NCI-H187 (cell line): Measurements from ENCODE around the gene ZGLP1.

ENCODE experiments used
- DNase-seq, 2 experiments: peaks; one replicate each; lab custom pipeline; 2025; lab: John Stamatoyannopoulos, UW

The ZGLP1 gene

DNA sequence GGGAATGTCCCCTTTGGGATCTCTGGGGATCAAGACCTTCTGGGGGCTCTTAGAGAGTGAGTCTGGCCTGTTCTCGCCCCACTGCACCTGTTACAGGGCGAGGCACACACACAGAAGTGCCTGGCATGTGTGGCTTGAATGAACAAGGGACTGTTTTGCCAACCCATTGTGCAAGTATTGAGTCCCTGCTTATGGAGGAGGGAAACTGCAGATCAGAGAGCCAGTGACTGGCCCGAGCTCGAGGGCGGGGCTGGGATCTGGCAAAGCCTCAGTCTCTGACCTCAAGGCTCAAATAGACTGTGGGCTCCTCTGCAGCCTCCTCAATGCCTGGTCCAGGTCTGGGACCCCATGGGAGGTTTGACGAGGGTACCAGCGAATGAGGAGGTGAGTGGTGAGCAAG lies 18.2 kb upstream of the ZGLP1 start:
- no peak for DNase-seq

DNA sequence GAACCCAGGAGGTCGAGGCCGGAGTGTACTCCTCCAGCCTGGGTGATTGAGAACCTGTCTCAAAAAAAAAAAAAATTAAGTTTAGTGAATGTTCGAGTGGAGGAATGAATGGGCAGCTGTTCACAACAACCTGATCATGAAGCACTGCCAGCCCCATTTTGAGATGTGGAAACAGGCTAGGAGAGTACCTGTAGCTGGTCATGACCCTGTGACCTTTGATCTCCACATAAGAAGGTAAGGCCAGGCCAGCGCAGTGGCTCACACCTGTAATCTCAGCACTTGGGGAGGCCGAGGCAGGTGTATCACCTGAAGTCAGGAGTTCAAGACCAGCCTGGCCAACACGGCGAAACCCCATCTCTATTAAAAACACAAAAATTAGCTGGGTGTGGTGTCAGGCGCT lies 16.1 kb upstream of the ZGLP1 start:
- DNase-seq, result no peak

DNA sequence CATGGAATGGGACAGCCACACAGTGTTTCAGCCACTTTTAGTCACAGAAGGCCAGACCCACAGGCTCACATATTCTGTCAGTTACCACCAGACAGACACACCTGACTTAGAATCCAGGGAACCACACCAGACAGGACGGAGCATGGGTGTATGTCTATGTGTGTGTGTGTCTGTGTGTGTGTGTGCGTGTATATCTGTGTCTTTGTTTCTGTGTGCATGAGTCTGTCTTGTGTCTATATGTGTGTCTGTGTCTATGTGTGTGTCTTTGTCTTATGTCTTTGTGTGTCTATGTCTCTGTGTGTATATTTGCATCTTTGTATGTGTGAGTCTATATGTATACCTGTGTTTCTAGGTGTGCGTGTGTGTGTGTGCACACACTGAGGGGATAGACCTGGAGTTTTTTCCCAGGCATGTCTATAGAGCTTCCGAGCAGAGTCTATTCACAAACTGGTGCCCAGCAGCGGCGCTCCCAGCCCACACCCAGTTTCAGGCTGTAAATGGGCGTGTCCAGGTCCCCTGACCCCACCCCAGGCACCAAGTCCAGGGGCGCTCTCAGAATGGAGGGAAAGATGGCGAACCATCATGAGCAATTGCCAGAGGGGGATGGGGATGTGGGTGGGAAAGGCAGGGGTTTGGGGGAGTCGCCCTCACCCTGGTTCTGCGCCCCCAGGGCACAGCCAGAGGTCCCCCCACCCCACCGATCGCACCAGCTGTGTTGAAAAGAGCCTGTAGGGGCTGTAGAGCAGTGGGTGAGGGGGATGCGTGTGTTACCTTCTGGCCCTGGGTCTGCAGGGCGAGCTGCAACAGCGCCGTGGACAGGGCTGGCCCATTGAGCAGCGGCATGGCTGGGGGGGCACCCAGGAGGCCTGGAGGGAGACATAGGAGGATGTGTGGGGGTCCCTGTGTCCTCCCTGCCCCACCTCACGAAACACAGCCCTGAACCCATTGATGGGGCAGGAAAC lies 12.5 kb upstream of the ZGLP1 start:
- no peak for DNase-seq

DNA sequence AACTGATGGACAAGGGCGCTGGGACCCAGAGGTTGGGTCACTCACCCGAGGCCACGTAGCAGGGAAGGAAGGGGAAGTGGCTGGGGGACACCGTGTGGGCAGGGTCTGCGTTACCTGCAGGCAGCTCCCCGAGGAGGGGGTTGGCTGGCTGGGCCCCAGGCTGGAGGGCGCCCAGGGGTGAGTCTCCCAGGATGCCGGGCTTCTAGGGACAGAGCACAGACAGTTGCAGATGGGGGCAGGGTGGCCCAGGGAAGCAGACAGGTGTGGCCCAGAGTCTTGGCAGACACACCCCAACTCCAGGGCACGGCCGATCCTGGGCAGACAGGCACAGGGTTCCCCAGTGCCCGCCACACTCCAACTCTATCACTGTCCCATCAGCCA lies 11.8 kb upstream of the ZGLP1 start:
- no peak for DNase-seq

DNA sequence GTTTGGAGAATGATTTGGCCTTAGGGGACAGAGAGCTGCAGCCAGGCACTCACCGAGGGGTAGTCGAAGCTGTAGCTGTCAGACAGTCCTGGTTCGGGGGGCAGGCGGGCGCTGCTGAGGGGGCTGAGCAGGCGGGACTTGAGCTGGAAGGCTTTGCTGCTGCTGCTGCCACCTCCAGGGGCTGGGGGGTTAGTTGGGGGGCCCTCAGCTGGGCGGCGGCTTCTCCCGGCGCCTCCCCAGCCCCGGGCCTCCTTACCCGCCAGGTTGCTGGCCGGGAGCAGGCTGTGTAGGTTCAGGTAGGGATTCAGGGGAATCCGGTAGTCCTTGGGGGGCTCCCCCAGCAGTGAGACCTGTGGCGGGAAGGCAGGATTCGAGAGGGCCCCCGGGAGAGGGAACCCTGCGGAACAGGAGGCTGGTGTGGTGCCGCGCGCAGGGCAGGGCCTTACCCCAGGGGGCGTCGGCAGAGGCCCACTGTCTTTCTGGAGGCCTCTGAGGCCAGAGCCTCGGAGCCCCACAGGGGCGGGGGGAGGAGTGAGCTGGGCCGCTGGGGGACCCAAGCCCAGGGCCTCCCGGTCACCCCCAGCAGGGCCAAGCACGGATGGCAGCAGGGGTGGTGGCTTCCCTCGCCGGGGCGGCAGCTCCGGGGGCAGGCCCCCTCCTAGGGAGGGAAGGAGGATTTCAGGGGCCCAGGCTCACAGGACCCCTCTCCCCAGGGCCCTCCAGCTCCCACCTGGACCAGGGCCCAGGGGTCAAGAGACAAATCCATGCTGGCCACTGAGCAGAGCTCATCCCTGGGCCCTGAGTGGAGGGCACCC lies 11.2 kb upstream of the ZGLP1 start:
- no peak for DNase-seq

DNA sequence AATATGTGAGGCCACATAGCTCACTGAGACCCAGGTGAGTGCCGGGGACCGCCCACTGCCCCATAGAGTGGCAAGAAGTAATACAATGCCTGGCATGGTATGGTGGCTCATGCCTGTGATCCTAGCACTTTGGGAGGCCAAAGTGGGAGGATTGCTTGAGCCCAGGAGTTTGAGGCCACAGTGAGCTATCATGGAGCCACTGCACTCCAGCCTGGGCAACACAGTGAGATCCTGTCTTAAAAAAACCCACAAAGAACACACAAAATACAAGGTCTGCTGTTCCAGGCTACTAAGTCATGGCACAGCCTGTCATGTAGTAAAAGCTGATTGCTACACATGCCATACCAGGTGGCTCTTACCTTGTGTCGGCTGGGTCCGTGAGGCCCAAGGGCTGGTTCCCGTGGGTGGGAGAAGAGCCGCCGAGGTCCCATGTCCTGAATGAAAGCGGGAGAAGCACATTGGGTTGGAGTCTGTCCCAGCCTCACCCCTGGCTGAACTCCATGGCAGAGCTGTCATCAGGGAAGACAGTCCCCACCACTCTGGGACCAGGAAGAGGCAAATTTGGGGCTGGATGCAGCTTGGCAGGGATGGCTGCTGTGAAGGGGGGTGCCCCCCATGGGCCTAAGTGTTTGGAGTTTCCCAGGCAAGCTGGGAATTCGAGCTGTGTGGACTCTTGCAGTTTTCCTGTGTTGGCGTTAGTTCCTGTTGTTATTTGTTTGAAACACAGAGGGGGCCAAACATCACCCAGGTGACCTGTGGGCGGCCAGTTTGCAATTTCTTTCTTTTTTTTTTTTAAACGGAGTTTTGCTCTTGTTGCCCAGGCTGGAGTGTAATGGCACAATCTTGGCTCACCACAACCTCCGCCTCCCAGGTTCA lies 9.4 kb upstream of the ZGLP1 start:
- no peak for DNase-seq

DNA sequence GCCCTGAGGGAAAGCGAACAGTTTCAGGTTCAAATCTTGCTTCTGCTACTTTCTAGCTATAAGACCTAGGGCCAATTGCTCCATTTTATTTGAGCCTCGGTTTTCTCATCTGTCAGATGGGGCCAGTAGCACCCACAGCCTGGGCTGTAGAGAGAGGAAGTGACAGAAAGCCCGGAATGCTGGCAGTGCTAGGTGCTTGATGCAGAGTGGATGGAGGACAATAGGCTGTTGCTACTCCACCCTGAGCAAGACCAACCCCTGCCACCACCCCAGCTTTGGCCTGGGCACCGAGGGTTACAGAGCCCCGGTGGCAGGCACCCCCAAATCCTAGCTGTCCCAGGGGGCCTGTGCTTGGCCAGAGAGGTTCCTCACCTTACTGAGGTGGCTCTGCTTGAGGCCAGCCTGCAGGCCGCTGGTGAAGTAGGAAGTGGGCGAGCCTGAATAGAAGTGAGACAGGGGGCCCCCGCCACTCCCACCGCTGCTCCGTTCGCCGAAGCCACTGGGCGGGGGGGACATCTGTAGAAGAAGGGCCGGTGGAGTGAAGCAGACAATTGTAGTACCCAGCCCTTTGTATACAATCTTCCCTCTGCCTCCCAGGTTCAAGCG lies 8.3 kb upstream of the ZGLP1 start:
- DNase-seq, result no peak

DNA sequence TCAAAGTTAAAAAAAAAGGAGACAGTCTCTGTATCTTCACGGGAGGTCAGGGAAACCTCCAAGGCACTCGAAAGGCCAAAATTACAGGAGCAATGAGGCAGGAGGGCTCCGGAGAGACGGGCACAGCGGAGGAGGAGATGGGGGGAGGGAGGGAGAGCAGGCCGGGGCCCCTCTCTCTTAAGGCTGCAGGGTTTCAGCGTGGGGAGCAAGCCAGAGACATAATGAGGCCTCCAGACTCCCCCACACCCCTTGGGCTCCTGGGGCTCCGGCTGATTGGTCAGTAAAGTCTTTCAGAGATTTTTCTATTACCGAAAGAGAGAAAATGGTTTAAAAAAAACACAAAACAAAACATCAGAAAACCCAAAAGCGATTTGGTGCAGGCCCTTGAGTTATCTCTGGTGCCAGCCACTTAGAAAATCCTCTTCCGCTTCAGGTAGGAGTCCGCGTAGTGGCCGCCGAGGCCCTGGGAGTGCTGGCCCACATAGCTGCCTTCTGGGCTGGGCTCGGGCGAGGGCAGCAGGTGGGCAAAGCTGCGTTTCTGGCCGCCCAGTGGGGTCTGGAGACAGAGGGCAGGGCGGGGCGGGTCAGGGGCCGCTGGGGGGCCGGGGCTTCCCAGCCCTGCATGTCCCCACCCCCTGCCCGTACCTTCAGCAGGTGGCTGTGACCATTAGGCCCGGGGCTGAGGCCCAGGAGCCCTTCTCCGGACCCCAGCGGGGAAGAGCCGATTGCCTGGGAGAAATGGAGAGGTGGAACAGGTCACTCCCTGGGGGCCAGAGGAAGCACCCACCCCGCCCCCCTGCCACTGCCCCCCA lies 7.6 kb upstream of the ZGLP1 start:
- DNase-seq, result no peak

DNA sequence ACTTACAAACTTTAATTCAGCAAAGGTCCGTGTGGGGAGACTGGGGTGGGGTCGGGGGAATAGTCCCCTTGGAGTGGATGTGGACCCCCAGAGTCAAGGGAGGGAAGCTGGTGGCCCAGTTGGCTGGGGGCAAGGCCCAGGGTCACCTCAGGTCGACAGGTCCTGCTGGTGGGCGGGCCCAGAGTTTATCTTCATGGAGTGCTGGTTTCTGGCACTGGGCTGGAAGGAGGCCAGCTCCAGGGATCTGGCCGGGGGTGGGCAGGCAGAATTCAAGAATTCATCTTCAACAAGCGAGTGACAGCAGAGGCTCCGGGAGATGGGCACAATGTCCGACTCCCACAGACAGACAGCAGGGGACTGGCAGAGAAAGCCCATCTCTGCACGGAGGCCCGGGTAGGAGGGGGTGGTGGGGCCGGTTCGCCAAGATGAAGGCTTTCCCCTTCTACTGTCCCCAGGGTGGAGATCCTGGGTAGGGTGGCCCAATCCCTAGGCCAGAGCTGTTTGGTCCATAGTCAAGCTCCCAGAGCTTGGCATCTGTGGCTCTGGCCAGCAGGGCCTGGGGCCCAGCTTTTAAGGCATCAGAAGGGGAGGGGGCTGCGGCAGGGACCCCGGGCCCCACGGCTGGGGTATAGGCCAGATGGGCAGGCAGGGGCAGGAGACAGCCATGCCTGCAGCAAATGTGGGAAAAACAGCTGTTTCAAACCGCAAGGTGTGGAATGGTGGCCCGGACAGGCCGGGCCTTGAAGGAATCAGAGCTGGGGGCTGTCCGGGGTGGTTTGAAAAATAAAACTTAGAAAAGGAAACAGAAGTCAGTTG lies 6.8 kb upstream of the ZGLP1 start:
- no peak for DNase-seq

DNA sequence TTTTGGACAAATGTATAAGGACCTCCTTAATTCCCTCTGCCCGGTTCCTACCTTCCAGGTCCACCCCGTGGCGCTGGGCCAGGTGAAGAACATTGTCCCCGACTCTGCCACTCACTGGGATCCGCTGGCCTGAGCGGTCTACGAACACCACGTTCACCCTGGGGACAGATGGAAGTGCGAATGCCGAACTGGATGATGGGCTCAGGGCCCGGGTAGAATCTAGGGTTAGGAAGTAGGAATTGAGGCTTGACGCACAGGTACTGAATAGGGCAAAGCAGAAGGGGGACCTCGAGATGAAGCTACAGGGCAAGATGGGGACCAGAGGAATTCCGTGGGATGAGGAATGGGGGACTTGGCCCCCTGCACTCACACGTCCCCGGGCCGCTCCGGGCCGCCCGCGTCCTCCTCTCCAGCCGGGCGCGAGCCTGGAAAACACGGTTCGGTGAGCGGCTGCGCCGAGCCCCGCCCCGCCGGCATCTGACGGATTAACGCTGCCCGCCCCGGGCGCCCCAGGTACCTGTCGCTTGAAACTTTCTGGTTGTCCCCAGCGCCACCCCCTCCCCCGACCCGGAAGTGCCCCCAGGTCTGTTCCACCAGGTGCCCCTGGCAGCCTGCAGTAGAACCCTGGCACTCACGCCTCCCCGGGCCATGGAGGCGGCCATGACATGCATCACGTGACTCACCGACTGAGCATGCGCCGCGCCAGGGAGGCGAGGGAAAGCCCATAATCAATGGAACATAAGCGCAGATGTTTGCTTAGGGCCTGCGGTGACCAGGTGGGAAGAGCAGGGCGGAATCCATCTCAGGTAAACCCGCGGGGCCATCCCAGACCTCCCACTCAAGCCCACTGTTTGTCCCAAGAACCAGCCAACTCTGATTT lies 6.0 kb upstream of the ZGLP1 start, which contains the start of gene FDX2:
TSS of gene FDX2 (minus strand) at position 681 of the 880 bp plus-strand sequence. CDS start at position 662, 19 bp downstream.
- peak; percentile 65 to 74 for DNase-seq

DNA sequence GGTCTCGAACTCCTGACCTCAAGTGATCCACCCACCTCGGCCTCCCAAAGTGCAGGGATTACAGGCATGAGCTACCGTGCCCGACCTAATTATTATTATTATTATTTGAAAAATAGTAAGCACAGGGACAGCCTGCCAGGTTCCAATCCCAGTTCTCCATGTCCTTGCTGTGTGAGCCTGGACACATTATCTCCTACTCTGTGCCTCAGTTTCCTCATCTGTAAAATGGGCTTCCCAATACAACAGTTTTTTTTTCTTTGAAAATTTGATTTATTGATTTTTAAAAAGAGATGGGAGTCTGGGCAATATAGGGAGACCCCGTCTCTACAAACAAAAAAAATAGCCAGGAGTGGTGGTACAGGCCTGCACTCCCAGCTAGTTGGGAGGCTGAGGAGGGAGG lies 3.3 kb downstream of the ZGLP1 start:
- no peak for DNase-seq

DNA sequence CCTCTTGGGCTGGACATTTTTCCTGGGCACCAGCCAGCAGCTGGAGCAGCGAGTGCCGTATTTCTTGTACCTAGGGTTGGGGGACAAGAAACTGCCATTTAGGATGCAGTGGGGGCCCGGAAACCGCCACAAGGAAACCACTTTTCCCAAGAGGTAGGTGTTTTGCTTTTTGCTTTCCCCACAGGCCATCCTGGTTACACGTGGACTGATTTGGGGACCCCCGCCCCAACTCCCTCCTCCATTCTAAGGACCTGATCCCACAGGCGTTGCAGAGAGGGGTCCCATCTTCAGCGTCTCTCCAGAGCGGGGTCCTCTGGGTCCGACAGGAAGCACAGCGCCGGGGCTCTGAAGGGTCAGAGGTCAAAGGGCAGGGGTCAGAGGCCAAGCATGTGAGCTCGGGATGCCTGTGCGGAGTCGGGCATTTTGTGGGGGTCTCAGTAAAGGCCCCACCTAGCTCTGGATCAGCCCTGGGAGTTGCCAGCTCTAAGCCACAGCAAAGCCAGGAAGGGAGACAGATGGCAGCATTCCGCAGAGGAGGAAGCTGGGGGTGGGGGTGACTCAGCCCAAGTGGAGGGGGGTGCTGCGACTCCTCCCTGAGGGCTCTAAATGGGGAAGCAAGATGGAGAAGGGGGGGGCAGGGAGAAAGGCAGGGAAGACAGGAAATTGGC lies 4.3 kb downstream of the ZGLP1 start:
- no peak for DNase-seq

DNA sequence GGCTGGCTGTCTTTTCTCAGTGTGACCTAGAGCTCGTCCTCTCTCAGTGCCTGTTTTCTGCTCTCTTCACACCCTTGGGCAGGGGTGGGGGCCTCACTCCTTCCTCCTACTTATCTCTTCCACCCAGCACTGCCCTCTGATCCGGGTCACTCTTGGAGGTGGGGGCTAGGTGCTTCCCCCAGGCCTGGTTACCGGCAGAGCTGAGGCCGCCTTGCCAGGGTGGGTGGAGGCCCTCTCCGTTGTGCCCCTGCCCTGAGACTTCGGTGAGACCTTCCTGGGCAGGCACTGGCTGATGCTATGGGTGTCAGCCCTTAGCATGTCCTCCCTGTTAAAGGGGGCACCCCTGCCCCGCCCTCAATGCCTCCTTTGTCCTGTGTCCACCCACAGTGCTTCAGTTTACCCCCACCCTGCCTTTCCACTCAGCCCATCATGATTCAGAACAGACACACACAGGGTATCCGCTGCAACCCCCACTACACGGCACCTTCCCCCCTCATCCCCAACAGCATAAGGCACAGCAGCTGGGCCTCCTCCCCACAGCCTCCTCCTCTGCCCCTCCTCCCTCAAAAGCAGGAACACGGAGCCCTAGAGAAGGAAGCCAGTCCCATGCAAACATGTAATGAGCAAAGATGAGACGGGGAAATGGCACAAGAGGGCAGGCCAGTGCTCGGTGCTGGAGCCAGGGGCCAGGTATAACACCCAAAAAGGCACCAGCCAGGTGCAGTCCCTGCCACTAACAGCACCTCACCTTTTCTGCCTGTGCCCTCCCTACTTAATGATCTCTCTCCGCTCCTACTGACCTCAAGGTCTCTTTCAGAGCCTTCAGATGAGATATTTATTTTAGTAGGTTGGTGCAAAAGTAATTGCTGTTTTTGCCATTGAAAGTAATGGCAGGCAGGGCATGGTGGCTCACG lies 9.8 kb downstream of the ZGLP1 start:
- no peak for DNase-seq

DNA sequence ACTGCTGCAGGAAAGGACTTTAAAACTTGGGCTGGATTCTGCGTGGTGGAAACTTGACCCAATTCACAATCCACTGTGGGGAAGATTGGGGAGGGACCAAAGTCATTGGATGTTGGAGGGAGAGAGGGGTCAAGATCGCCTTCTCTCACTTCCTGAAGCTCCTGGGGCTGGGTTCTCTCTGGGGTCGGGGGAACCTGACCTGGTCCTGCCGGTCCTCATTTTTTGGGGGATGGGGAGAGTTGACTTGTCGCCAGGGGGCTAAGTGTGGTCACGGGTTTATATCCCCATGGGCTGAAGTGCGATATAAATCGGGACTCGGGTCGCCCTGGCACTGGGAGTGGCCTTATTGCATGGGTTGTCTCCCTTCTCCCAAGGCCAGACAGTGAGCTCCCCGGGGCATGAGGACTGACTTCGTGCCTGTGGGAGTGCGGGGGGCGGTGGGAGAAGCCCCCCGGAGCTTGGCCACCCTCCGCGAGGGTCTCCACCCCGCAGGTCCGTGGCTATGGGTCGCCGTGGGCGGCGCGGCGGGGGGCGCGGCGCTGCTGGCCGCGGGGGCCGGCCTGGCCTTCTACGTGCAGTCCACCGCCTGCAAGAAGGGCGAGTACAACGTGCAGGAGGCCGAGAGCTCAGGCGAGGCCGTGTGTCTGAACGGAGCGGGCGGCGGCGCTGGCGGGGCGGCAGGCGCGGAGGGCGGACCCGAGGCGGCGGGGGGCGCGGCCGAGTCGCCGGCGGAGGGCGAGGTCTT lies 13.6 kb downstream of the ZGLP1 start:
- DNase-seq, result no peak

DNA sequence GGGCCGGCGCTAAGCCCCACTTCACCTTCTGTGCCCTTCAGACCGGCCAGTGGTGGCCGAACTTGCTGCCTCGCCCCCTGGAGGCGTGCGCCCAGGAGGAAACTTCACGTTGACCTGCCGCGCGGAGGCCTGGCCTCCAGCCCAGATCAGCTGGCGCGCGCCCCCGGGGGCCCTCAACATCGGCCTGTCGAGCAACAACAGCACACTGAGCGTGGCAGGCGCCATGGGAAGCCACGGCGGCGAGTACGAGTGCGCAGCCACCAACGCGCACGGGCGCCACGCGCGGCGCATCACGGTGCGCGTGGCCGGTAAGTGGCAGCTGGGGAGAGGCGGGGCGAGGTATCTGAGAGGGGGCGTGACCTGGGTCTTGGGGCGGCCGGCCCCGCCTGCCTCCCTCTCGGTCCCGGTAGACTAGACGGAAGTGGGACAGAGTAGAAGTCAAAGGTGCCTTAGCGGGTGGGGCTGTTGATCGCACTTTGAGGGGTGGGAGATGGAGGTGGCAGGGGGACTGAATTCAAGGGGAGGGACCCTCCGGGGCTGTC lies 14.2 kb downstream of the ZGLP1 start:
- no peak for DNase-seq

DNA sequence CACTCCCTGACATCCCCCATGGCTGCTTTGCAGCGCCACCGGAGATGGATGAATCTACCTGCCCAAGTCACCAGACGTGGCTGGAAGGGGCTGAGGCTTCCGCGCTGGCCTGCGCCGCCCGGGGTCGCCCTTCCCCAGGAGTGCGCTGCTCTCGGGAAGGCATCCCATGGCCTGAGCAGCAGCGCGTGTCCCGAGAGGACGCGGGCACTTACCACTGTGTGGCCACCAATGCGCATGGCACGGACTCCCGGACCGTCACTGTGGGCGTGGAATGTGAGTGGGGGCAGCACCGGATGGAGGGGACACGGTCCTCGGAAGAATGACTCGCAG lies 15.3 kb downstream of the ZGLP1 start:
- no peak for DNase-seq
